B cell (primary cell): ENCODE data around the gene KRTAP5-7. TPM values are rescaled to one million over a fixed set of nuclear protein-coding genes. Genes with fewer than 3 reads are reported as not detected.
"Not testable (repeated sequence)": the region's sequence is repeated elsewhere in the genome, so short reads cannot be mapped to it uniquely, and the experiment has no call there.

ENCODE experiments used
- ATAC-seq: fragments of 200-7000 bp; cut with Tn5 transposase; one replicate; pipeline ENCODE4 v1.10.0; 2021; ENCODE audit warnings: low read depth, mild to moderate bottlenecking, moderate number of reproducible peaks, moderate library complexity
- CTCF ChIA-PET: fragments of 350-600 bp; sonication (Branson Sonifier 250); formaldehyde crosslinking; loops from one replicate; lab custom pipeline; 2021; ENCODE audit warnings: antibody characterized with exemption, inconsistent platforms; lab: Charles Lee
- POLR2A ChIA-PET: fragments of 350-600 bp; sonication (Branson Sonifier 250); formaldehyde crosslinking; loops from one replicate; lab custom pipeline; 2021; ENCODE audit warnings: antibody characterized with exemption; lab: Charles Lee
- DNase-seq: peaks from one replicate; pipeline ENCODE4 v3.0.0; 2013
- H2AFZ ChIP-seq: 2 replicates; pipeline ENCODE4 v1.6.1; 2012; ENCODE audit warnings: mild to moderate bottlenecking, low read depth, low read length; ENCODE audit not compliant: insufficient read depth, poor library complexity, severe bottlenecking
- H3K27ac ChIP-seq, 2 donors: 1 replicate in 1 of 2; 2 replicates in 1 of 2; pipeline ENCODE4 v1.5.1; 2012 to 2013; ENCODE audit warnings: low read length in 2 of 2, mild to moderate bottlenecking in 2 of 2, moderate library complexity in 1 of 2
- H3K27me3 ChIP-seq, 4 experiments: fragments of 200-600 bp in 1 of 4; sonication (generic) in 1 of 4; replicated peaks in 1 of 4; 1 replicate in 2 of 4; 2 replicates in 2 of 4; pipeline versions ENCODE4 v1.6.1 to v1.7.0; 2013 to 2016; ENCODE audit warnings: low read length in 3 of 4, mild to moderate bottlenecking in 2 of 4, mixed read lengths in 1 of 4, moderate library complexity in 1 of 4; ENCODE audit not compliant: insufficient read depth in 4 of 4, control insufficient read depth in 3 of 4; ENCODE audit errors: control extremely low read depth in 1 of 4
- H3K36me3 ChIP-seq, 2 experiments: replicated peaks in 1 of 2; 1 replicate in 1 of 2; 2 replicates in 1 of 2; pipeline versions ENCODE4 v1.6.1 to v1.7.1; 2013; ENCODE audit warnings: low read length in 1 of 2; ENCODE audit not compliant: insufficient read depth in 2 of 2, control insufficient read depth in 1 of 2; ENCODE audit errors: control extremely low read depth in 1 of 2, extremely low read depth in 1 of 2
- H3K4me1 ChIP-seq, 2 donors: fragments of 200-600 bp in 1 of 2; sonication (generic) in 1 of 2; 1 replicate in 1 of 2; 2 replicates in 1 of 2; pipeline versions ENCODE4 v1.5.1 to v1.6.1; 2013 to 2017; ENCODE audit warnings: low read length in 2 of 2; ENCODE audit not compliant: control insufficient read depth in 2 of 2, insufficient read depth in 2 of 2
- H3K4me2 ChIP-seq: replicated peaks from 2 replicates; pipeline ENCODE3; 2012; ENCODE audit warnings: mild to moderate bottlenecking, low read depth, low read length; ENCODE audit not compliant: poor library complexity, severe bottlenecking
- H3K4me3 ChIP-seq, 5 experiments: fragments of 200-600 bp in 1 of 5; sonication (generic) in 1 of 5; 1 replicate in 3 of 5; 2 replicates in 2 of 5; pipeline versions ENCODE4 v1.5.1 to v1.7.0; 2011 to 2016; ENCODE audit warnings: low read length in 4 of 5, mild to moderate bottlenecking in 4 of 5, low read depth in 2 of 5, control low read depth in 1 of 5, moderate library complexity in 1 of 5; ENCODE audit not compliant: insufficient read depth in 1 of 5; ENCODE audit errors: control extremely low read depth in 1 of 5, extremely low read depth in 1 of 5
- H3K79me2 ChIP-seq: fragments of 200-600 bp; sonication (generic); one replicate; pipeline ENCODE4 v1.6.0; 2016; ENCODE audit warnings: low read length; ENCODE audit not compliant: control insufficient read depth, insufficient read depth
- H3K9ac ChIP-seq: fragments of 200-600 bp; sonication (generic); 2 replicates; pipeline ENCODE4 v1.6.1; 2017; ENCODE audit warnings: mild to moderate bottlenecking, low read length, moderate library complexity
- H3K9me3 ChIP-seq, 3 donors: one replicate each; pipeline versions ENCODE4 v1.6.1 to v1.7.1; 2013; ENCODE audit warnings: low read length in 2 of 3; ENCODE audit not compliant: control insufficient read depth in 2 of 3, insufficient read depth in 1 of 3; ENCODE audit errors: control extremely low read depth in 1 of 3
- H4K20me1 ChIP-seq: 2 replicates; pipeline ENCODE4 v1.6.0; 2012; ENCODE audit warnings: mild to moderate bottlenecking, low read length; ENCODE audit not compliant: insufficient read depth, control insufficient read depth, poor library complexity, severe bottlenecking
- H3K27ac Mint-ChIP-seq: one replicate; pipeline ENCODE4 v1.8.0; 2021; ENCODE audit warnings: mixed read lengths
- H3K27me3 Mint-ChIP-seq: one replicate; pipeline ENCODE4 v1.8.0; 2021; ENCODE audit warnings: mixed read lengths
- H3K4me1 Mint-ChIP-seq: one replicate; pipeline ENCODE4 v1.8.0; 2021; ENCODE audit warnings: mixed read lengths
- H3K4me3 Mint-ChIP-seq: one replicate; pipeline ENCODE4 v1.8.0; 2021; ENCODE audit warnings: mixed read lengths
- H3K9me3 Mint-ChIP-seq: one replicate; pipeline ENCODE4 v1.8.0; 2022; ENCODE audit warnings: mixed read lengths; ENCODE audit not compliant: insufficient read depth
- EZH2 ChIP-seq: IDR thresholded peaks from 2 replicates; pipeline ENCODE4 v1.6.1; 2012; ENCODE audit warnings: borderline replicate concordance, low read depth, mild to moderate bottlenecking, moderate library complexity, low read length; ENCODE audit not compliant: insufficient read depth, poor library complexity, severe bottlenecking
- WGBS: methylation state at CpG from one replicate; pipeline ENCODE4 v1.1.5; 2013; ENCODE audit warnings: missing lambda C conversion rate; ENCODE audit not compliant: insufficient coverage; 5-methylcytosine and 5-hydroxymethylcytosine counted together
- intact Hi-C: fragments of 100-400 bp; cut with micrococcal nuclease; formaldehyde crosslinking; loops from one replicate; pipeline ENCODE4 v1.10.0; 2022
- polyA plus RNA-seq: library from polyadenylated mRNA; depleted of rRNA; stranded (reverse); fragments of >200 nt; gene quantifications from 2 replicates; pipeline ENCODE4 v1.2.3, GENCODE V29; 2012
- total RNA-seq, 2 donors: library from RNA; stranded (reverse); fragments of 120-200 nt in 1 of 2; gene quantifications; 1 replicate in 1 of 2; 2 replicates in 1 of 2; pipeline versions ENCODE4 v1.2.3 to v1.2.4, GENCODE V29; 2013 to 2022
- TF ChIP-seq, protein P1 (sequence below): fragments of 200-600 bp; IDR thresholded peaks from one replicate; pipeline ENCODE4 v1.8.0; 2022; ENCODE audit warnings: antibody characterized with exemption, mild to moderate bottlenecking

KRTAP5-7 gene
- total and polyA plus RNA-seq, 2 donors (not counting 1 experiment from before 2014, with no cell fraction given): 0.10 to 0.59 TPM

DNA sequence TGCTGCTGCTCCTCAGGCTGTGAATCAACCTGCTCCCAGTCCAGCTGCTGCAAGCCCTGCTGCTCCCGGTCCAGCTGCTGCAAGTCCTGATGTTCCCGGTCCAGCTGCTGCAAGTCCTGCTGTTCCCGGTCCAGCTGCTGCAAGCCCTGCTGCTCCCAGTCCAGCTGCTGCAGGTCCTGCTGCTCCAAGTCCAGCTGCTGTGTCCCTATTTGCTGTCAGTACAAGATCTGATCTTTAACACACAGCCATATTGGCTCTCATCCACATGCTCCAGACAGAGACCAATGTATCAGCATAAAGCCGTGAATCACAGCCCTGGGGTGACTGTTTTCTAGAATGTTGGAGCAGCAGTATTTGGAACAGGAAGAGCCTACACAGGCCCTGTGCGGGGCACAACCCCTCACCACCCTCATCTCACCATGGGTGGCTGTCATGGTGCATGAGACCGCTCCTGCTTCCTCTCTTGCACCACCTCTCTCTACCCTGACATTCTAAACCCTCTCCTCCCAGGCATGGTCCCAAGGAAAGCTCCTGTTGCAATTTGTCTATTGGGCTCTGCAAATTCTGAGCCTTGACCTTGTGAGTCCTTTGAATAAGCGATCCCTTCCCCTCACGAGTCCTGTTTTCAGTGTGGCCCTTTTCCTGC lies 41.8 kb downstream of the KRTAP5-7 start:
- Histone ChIP-seq H3K9ac (no peak overlapping the region), H2AFZ (no peak overlapping the region), H3K4me1 (no peaks in the 10 kb centered on the region), H3K4me2 (no peak overlapping the region), H3K79me2 (no peaks in the 10 kb centered on the region), H3K27ac (no peak overlapping the region), H3K27me3 (peaks cover 0 to 8% (median 4%) of the 10 kb centered on the region in 4 experiments), H3K36me3 (no peaks in the 10 kb centered on the region), H3K4me3 (no peak overlapping the region), H4K20me1 (no peaks in the 10 kb centered on the region), H3K9me3 (no peaks in the 10 kb centered on the region)
- TF ChIP-seq EZH2: no peak
- TF ChIP-seq, protein P1, sequence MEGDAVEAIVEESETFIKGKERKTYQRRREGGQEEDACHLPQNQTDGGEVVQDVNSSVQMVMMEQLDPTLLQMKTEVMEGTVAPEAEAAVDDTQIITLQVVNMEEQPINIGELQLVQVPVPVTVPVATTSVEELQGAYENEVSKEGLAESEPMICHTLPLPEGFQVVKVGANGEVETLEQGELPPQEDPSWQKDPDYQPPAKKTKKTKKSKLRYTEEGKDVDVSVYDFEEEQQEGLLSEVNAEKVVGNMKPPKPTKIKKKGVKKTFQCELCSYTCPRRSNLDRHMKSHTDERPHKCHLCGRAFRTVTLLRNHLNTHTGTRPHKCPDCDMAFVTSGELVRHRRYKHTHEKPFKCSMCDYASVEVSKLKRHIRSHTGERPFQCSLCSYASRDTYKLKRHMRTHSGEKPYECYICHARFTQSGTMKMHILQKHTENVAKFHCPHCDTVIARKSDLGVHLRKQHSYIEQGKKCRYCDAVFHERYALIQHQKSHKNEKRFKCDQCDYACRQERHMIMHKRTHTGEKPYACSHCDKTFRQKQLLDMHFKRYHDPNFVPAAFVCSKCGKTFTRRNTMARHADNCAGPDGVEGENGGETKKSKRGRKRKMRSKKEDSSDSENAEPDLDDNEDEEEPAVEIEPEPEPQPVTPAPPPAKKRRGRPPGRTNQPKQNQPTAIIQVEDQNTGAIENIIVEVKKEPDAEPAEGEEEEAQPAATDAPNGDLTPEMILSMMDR: no peak
- WGBS: 84% methylated on average over 6 of the region's 8 CpGs
- CTCF ChIA-PET: no interaction called here
- Mint-ChIP-seq H3K27me3 (peaks cover 29% of the 10 kb centered on the region), H3K9me3 (no peaks in the 10 kb centered on the region), H3K4me1 (no peaks in the 10 kb centered on the region), H3K27ac (no peak overlapping the region), H3K4me3 (no peak overlapping the region)
- POLR2A ChIA-PET: no interaction called here
- intact Hi-C loops: no loop called here
- DNase-seq: no peak
- ATAC-seq: no peak

DNA sequence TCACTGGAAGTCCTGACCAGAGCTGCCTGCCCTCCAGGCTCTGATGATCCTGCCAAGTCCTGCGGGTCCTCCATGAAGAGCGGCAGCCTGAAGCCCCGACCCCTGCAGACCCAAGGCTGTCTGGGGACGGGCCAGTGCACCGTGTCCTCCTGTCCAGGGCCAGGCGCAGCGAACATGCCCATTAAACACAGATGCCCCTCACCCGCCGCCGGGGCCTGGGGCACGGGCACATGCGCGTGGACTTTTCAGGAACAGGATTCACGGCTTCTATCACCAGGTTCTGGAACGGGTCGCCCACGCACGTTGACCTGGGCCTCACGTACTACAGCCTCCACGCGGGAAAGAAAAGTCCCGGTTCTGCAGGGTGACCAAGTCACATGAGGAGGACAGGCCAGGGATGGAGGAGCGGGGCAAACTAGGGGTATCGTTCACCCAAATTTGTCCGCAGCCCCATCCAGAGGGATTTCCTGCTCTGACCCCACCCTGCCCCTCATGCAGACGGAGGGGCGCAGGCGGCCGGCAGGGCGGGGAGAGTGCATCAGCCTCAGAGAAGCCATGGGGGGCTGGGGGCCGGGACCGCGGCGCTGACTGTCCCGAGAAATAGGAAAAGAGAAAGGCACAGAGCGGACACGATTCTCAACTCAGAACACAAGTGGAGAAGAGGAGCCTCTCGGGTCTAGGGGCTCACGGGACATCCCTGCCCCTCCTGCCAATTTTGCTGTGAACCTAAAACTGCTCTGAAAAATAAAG lies 44.2 kb downstream of the KRTAP5-7 start:
- ATAC-seq, H3K4me3 Mint-ChIP-seq, H4K20me1 ChIP-seq, intact Hi-C loops, CTCF ChIA-PET, H3K79me2 ChIP-seq, H3K27me3 ChIP-seq, H3K27ac ChIP-seq, H3K9me3 Mint-ChIP-seq, POLR2A ChIA-PET, H3K9ac ChIP-seq, H3K4me1 ChIP-seq, H3K36me3 ChIP-seq, H3K9me3 ChIP-seq, DNase-seq, H3K4me3 ChIP-seq, H3K4me2 ChIP-seq, H2AFZ ChIP-seq, H3K4me1 Mint-ChIP-seq, H3K27ac Mint-ChIP-seq: not testable (repeated sequence)
- H3K27me3 Mint-ChIP-seq: peaks cover 14% of the 10 kb centered on the region
- 88% methylated on average over 30 of the region's 39 CpGs for WGBS
